Measurements from ENCODE around the gene HLF.

Gene HLF

GRCh38 chr17:55291114-55291507 is 26.4 kb downstream of the HLF start:
- DNase-seq (ENCODE audit: low read depth in 2 of 2), result no peak

- DNase-seq (ENCODE audit: low read depth in 2 of 2), result no peak
These were observed 27.3 kb downstream of the HLF start for GRCh38 chr17:55292094-55292493.

DNA sequence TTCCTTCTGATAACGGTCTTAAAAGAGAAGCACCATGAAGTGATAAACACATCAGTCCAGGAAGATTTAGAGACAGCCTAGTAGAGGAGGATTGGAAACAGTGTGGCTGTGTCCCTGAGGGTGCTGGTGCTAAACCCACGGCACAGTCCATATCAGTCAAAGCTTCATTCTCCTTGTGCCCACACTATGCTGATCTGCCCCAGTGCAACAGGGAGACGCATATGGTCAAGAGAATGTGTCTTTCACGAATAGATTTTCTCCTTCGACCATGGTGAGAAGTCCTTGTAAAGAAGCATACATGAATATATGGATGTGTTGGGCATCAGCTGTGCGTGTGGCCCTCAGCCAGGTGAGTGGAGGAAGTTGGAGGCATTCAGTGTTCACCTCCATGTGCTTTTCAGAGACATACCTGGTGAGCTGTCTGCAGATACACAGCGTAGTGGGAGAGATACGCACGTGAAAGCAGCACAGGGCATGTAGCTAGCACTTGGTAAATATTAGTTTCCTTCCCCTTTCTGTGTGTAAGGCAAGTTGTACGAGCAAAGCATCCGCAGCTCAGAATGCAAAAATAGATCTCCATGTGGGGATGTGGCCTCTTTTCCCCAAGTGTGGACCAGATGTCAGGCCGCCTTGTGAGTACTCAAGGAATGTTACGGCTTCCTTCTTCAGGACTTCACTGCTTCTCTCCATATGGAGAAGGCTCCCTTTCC is 29.4 kb downstream of the HLF start:
- no peak for DNase-seq (ENCODE audit: low read depth in 2 of 2)

GRCh38 chr17:55295411-55296170 is 30.8 kb downstream of the HLF start:
- DNase-seq (ENCODE audit: low read depth in 2 of 2), result peak; percentile 30 to 47

DNA sequence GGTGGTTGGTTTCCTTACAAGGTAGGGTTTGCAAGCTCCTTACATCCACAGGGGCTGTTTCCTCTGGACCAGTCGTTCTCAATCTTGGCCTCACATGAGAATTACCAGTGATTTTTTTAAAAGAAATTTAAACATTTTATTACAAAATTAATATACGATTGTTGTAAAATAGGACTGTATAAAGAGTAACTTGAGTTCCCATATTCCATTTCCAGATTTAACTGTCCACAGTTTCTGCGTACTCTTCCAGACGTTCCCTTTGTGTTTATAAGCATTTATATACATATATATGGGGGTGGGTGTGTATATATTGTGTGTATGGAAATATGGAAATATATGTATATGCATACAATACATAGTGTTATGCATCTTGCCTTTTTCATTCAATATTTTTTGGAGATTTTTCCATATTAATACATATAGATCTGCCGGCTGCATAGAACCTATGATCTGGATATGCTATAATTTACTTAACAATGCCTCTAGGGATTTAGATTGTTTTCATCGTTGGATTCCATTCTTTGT is 31.5 kb downstream of the HLF start:
- no peak for DNase-seq (ENCODE audit: low read depth in 2 of 2)

DNA sequence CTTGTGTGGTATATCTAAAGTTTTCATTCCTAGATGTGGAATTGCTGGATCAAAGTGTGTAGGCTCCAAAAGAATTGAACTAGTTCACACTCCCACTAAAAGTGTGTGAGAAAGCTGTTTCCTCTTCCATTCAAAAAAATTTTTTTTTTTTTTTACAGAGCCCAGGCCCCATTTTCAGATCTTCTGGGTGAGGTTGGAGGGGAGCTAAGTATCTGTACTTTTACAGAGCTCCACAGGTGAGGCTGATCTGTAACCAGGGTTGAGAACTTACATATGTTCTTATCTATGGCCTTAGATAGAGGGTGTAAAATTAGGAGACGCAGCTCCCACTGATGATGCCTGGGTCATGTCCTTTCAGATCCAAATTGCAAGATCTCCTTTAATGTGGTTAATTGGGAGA is 31.9 kb downstream of the HLF start:
- no peak for DNase-seq (ENCODE audit: low read depth in 2 of 2)

DNA sequence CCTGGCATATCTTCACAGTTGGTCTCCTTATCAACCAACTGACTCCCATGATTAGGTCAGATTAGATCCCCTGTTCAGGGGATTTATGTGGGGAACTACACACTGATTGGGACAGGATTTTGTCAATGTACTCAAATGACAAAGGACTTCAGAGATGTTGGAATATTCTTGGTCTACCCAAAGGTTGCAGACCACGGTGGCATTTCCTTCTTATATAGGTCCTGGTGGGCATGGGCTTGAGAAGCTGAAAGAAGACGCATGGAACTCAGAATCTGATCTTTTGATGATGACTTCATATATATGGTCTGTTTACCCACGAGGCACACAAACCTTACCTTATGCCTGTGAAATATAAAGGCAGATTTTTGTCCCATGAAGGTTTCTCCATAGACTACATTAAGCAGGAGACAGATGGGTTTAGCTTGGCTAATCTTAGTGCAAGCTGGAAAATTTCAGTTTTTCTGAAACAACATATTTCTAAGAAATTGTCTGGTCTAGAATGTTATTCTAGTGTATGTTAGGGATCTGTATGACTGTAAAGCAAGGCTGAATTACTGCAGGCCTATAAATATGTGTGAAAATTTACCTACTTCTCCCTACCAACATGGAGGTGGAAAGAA is 33.5 kb downstream of the HLF start:
- DNase-seq (ENCODE audit: low read depth in 2 of 2), result no peak

DNA sequence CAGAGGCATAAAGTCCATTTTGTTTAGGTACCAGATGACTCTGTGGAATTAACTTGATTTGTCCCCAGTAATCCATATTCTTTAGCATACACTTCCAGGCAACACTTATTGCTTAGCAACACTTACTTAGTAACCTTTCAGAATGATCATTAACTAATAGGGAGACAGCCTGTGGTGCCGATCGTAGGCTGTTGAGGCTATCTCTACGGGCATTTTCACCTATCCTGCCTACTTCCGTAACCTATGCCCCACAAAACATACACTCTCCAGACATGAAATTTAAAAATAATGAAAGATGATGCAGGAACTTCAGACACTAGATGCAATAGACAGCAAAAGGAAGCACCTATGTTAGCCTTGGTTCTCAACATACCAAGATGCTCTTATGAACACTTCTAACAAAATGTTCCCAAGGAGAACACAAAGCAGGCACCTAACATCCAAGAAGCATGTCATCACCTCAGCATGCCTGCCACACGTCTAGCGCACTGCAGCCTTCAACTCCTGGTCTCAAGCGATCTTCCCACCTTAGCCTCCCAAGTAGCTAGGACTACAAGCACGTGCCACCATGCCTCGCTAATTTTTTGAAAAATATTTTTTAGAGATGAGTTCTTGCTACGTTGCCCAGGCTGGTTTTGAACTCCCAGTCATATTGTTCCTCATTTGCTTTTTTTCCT is 34.5 kb downstream of the HLF start:
- DNase-seq (ENCODE audit: low read depth in 2 of 2), result no peak

DNA sequence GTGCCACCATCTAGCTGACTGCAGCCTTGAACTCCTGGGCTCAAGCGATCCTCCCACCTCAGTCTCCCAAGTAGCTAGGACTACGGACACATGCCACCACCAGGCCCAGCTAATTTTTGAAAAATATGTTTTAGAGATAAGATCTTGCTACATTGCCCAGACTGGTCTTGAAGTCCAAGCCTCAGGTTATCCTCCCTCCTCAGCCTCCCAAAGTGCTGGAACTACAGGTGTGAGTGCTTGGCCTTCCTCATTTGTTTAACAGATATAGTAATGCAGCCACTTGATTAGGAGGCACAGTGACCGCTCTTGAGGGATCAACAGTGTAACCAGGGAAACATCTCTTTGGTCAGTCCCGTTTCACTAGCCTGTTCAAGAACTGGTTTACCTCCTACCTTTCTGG is 35.1 kb downstream of the HLF start:
- no peak for DNase-seq (ENCODE audit: low read depth in 2 of 2)

GRCh38 chr17:55300479-55301290 is 35.9 kb downstream of the HLF start:
- no peak for DNase-seq (ENCODE audit: low read depth in 2 of 2)

DNA sequence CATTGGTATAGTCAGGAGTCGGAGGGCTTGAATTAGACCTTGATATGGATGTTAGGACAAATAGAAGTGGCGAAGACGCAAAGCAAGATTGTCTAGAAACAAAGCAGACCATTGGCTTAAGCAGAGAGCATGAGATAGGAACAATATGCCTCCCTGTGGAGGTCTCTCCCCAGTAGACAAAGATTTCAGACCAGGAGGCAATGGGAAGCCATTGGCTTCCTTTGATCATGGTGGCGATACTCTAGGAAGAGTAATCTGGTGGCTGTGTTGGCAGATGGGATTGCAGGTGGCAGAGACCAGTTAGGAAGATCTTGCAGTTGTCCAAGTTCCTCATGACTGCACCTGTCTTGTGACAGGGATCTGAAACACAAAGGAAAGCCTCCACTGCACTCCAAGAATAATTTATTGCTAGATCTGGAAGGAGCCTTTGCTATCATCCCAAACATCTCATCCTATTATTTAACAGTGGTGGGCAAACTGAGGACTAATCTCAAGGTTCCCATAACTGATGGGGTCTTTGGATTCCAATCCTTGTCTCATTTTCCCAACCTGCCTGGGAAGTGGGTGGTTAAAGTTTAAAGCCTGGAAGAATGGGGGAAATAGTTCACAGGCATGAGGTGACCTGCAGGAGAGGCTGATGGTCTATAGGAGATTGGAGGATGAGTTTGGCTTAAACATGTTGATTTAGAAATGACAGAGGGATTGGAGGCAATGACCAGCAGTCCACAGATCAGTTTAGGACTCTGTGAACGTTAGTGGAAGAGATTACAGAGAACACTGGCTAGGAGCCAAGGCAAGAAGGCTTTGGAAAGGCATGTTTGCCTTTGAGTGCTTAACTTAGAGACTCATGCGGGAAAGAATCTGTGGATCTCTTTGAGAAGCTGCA is 37.0 kb downstream of the HLF start:
- DNase-seq (ENCODE audit: low read depth in 2 of 2), result no peak

DNA sequence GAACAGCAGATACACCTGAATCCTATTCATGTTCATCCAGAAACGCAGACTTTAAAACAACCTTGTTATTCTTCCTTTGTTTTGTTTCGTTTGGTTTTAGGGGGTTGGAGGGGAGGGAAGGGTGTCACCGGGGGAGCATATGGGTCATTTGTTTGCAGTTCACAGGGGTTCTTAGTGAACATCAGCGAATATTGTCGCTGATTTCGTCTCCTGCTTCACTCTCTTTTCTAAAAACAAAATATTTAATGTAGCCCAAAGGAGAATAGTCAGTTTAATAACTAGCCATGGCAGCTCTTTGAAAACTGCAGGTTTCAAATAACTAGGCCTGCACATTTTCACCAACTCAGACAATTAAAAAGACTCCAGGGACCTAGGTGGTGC is 37.6 kb downstream of the HLF start:
- no peak for DNase-seq (ENCODE audit: low read depth in 2 of 2)

DNA sequence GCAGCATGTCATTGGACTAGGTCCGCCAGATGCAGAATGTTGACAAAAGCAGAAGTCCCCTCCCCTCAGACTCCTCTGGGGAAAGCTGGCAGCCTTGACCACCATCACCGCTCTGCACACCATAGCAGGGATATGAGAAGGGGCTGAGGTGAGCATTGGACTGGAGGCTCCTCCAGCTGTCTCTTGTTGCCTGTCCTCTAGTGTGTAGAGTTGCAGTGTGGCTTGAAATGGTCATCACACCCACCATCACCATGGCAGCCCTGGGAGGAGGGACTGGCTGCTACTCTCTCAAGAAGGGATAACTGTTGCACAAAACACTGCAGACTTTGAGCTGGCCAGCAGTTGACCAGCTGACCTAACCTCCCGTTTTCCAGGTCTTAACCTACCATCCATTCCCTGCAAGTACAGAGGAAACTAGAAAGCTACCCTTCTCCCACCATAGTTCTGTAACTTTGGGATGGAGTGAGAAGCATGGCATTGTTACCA is 38.3 kb downstream of the HLF start:
- no peak for DNase-seq (ENCODE audit: low read depth in 2 of 2)

GRCh38 chr17:55303701-55304145 is 39.0 kb downstream of the HLF start:
- no peak for DNase-seq (ENCODE audit: low read depth in 2 of 2)

DNA sequence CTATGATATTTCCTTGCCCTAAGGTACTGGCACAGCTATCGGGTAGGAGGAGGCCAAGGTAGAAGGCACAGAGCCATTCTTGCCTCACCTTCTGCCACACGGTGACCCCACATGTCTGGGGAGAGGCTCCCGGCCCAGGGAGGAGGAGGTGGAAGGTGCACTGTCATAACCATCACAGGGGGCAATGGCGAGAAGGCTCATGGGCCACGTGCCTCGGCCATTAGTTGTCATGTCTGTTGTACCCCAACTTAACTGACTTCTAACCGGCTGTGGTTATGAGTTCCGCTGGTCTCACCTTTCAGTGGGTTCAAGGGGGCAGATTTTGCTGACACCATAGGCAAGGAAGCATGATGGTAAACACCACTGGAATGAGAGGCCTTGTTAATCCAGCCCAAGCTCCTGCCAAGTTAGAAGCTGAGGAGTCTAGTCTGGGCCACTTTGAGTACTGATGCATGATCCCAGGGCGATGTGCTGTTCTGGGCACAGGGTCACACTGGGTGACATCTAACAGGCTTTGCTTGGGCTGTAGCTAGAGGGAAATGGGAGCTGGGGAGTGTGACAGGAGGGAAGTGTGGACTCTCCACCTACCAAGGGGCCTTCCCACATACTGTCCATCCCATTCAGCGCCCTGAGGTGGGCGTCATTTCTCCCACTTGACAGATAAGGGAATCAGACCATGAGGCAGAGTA is 39.6 kb downstream of the HLF start:
- DNase-seq (ENCODE audit: low read depth in 2 of 2), result no peak

GRCh38 chr17:55305321-55306087 is 40.7 kb downstream of the HLF start:
- no peak for DNase-seq (ENCODE audit: low read depth in 2 of 2)

GRCh38 chr17:55307879-55308278 is 43.1 kb downstream of the HLF start:
- no peak for DNase-seq (ENCODE audit: low read depth in 2 of 2)

GRCh38 chr17:55308613-55309391 is 44.0 kb downstream of the HLF start:
- no peak for DNase-seq (ENCODE audit: low read depth in 2 of 2)
